B cell (primary cell): ENCODE results near the gene IVNS1ABP. TPM values are rescaled to one million over a fixed set of nuclear protein-coding genes. Genes with fewer than 3 reads are reported as not detected.

Source experiments
- ATAC-seq: fragments of 200-7000 bp; cut with Tn5 transposase; one replicate; pipeline ENCODE4 v1.10.0; 2021; ENCODE audit warnings: low read depth, mild to moderate bottlenecking, moderate number of reproducible peaks, moderate library complexity
- CTCF ChIA-PET: fragments of 350-600 bp; sonication (Branson Sonifier 250); formaldehyde crosslinking; loops from one replicate; lab custom pipeline; 2021; ENCODE audit warnings: antibody characterized with exemption, inconsistent platforms; lab: Charles Lee
- POLR2A ChIA-PET: fragments of 350-600 bp; sonication (Branson Sonifier 250); formaldehyde crosslinking; loops from one replicate; lab custom pipeline; 2021; ENCODE audit warnings: antibody characterized with exemption; lab: Charles Lee
- DNase-seq: peaks from one replicate; pipeline ENCODE4 v3.0.0; 2013
- H2AFZ ChIP-seq: 2 replicates; pipeline ENCODE4 v1.6.1; 2012; ENCODE audit warnings: mild to moderate bottlenecking, low read depth, low read length; ENCODE audit not compliant: insufficient read depth, poor library complexity, severe bottlenecking
- H3K27ac ChIP-seq, 2 donors: 1 replicate in 1 of 2; 2 replicates in 1 of 2; pipeline ENCODE4 v1.5.1; 2012 to 2013; ENCODE audit warnings: low read length in 2 of 2, mild to moderate bottlenecking in 2 of 2, moderate library complexity in 1 of 2
- H3K27me3 ChIP-seq, 4 experiments: fragments of 200-600 bp in 1 of 4; sonication (generic) in 1 of 4; replicated peaks in 1 of 4; 1 replicate in 2 of 4; 2 replicates in 2 of 4; pipeline versions ENCODE4 v1.6.1 to v1.7.0; 2013 to 2016; ENCODE audit warnings: low read length in 3 of 4, mild to moderate bottlenecking in 2 of 4, mixed read lengths in 1 of 4, moderate library complexity in 1 of 4; ENCODE audit not compliant: insufficient read depth in 4 of 4, control insufficient read depth in 3 of 4; ENCODE audit errors: control extremely low read depth in 1 of 4
- H3K36me3 ChIP-seq, 2 experiments: replicated peaks in 1 of 2; 1 replicate in 1 of 2; 2 replicates in 1 of 2; pipeline versions ENCODE4 v1.6.1 to v1.7.1; 2013; ENCODE audit warnings: low read length in 1 of 2; ENCODE audit not compliant: insufficient read depth in 2 of 2, control insufficient read depth in 1 of 2; ENCODE audit errors: control extremely low read depth in 1 of 2, extremely low read depth in 1 of 2
- H3K4me1 ChIP-seq, 2 donors: fragments of 200-600 bp in 1 of 2; sonication (generic) in 1 of 2; 1 replicate in 1 of 2; 2 replicates in 1 of 2; pipeline versions ENCODE4 v1.5.1 to v1.6.1; 2013 to 2017; ENCODE audit warnings: low read length in 2 of 2; ENCODE audit not compliant: control insufficient read depth in 2 of 2, insufficient read depth in 2 of 2
- H3K4me2 ChIP-seq: replicated peaks from 2 replicates; pipeline ENCODE3; 2012; ENCODE audit warnings: mild to moderate bottlenecking, low read depth, low read length; ENCODE audit not compliant: poor library complexity, severe bottlenecking
- H3K4me3 ChIP-seq, 5 experiments: fragments of 200-600 bp in 1 of 5; sonication (generic) in 1 of 5; 1 replicate in 3 of 5; 2 replicates in 2 of 5; pipeline versions ENCODE4 v1.5.1 to v1.7.0; 2011 to 2016; ENCODE audit warnings: low read length in 4 of 5, mild to moderate bottlenecking in 4 of 5, low read depth in 2 of 5, control low read depth in 1 of 5, moderate library complexity in 1 of 5; ENCODE audit not compliant: insufficient read depth in 1 of 5; ENCODE audit errors: control extremely low read depth in 1 of 5, extremely low read depth in 1 of 5
- H3K79me2 ChIP-seq: fragments of 200-600 bp; sonication (generic); one replicate; pipeline ENCODE4 v1.6.0; 2016; ENCODE audit warnings: low read length; ENCODE audit not compliant: control insufficient read depth, insufficient read depth
- H3K9ac ChIP-seq: fragments of 200-600 bp; sonication (generic); 2 replicates; pipeline ENCODE4 v1.6.1; 2017; ENCODE audit warnings: mild to moderate bottlenecking, low read length, moderate library complexity
- H3K9me3 ChIP-seq, 3 donors: one replicate each; pipeline versions ENCODE4 v1.6.1 to v1.7.1; 2013; ENCODE audit warnings: low read length in 2 of 3; ENCODE audit not compliant: control insufficient read depth in 2 of 3, insufficient read depth in 1 of 3; ENCODE audit errors: control extremely low read depth in 1 of 3
- H4K20me1 ChIP-seq: 2 replicates; pipeline ENCODE4 v1.6.0; 2012; ENCODE audit warnings: mild to moderate bottlenecking, low read length; ENCODE audit not compliant: insufficient read depth, control insufficient read depth, poor library complexity, severe bottlenecking
- H3K27ac Mint-ChIP-seq: one replicate; pipeline ENCODE4 v1.8.0; 2021; ENCODE audit warnings: mixed read lengths
- H3K27me3 Mint-ChIP-seq: one replicate; pipeline ENCODE4 v1.8.0; 2021; ENCODE audit warnings: mixed read lengths
- H3K4me1 Mint-ChIP-seq: one replicate; pipeline ENCODE4 v1.8.0; 2021; ENCODE audit warnings: mixed read lengths
- H3K4me3 Mint-ChIP-seq: one replicate; pipeline ENCODE4 v1.8.0; 2021; ENCODE audit warnings: mixed read lengths
- H3K9me3 Mint-ChIP-seq: one replicate; pipeline ENCODE4 v1.8.0; 2022; ENCODE audit warnings: mixed read lengths; ENCODE audit not compliant: insufficient read depth
- EZH2 ChIP-seq: IDR thresholded peaks from 2 replicates; pipeline ENCODE4 v1.6.1; 2012; ENCODE audit warnings: borderline replicate concordance, low read depth, mild to moderate bottlenecking, moderate library complexity, low read length; ENCODE audit not compliant: insufficient read depth, poor library complexity, severe bottlenecking
- WGBS: methylation state at CpG from one replicate; pipeline ENCODE4 v1.1.5; 2013; ENCODE audit warnings: missing lambda C conversion rate; ENCODE audit not compliant: insufficient coverage; 5-methylcytosine and 5-hydroxymethylcytosine counted together
- intact Hi-C: fragments of 100-400 bp; cut with micrococcal nuclease; formaldehyde crosslinking; loops from one replicate; pipeline ENCODE4 v1.10.0; 2022
- polyA plus RNA-seq: library from polyadenylated mRNA; depleted of rRNA; stranded (reverse); fragments of >200 nt; gene quantifications from 2 replicates; pipeline ENCODE4 v1.2.3, GENCODE V29; 2012
- total RNA-seq, 2 donors: library from RNA; stranded (reverse); fragments of 120-200 nt in 1 of 2; gene quantifications; 1 replicate in 1 of 2; 2 replicates in 1 of 2; pipeline versions ENCODE4 v1.2.3 to v1.2.4, GENCODE V29; 2013 to 2022
- TF ChIP-seq, protein P1 (sequence below): fragments of 200-600 bp; IDR thresholded peaks from one replicate; pipeline ENCODE4 v1.8.0; 2022; ENCODE audit warnings: antibody characterized with exemption, mild to moderate bottlenecking

IVNS1ABP gene
- total and polyA plus RNA-seq, 2 donors (not counting 1 experiment from before 2014, with no cell fraction given) = 42.9 to 87.0 TPM

DNA sequence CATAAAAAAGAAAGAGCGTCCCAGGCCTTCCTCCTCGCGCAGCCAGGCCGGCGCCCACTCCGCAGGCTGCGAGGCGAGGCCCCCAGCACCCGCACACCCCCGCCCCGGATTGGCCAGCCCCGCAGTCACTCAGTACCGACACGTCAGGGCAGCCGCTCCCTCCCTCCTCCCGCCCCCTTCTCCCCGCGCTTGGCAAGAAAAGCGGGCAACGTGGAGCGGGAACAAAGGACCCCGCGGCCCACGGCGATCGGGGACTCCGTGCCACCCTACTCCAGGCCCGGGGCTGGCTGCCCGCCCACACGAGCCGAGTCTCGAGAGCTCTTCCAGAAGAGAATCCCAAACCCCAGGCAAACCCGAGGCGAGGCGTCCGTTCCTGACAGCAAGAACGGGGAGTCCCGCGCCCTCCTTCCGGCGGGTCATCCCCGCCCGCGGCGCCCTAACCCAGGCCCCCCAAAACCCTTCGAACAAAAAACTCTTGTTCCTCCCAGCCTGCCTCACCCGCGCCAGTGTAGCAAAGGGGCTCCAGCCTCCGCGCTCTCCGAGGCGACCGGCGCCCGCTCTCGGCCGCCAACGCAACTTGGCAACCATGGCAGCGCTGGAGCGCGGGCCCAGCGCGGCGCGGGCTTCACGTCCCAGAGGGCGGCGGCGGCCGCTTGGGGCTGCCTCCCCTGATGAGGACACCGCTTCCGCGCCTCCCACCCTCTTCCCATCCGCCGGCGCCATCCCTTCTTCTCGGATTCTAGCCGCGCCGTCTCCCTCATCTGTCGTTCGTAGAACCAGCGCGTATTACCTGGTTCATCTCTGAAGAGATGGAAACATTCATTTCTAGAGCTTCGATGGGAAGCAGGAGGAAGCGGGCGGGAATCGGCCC, 645 bp downstream of the IVNS1ABP start:
- H3K27ac ChIP-seq = peak overlapping the region; percentile 95
- H3K9me3 ChIP-seq = peaks cover 0 to 4% (median 0%) of the 10 kb centered on the region in 3 donors
- peaks cover 47% of the 10 kb centered on the region for H4K20me1 ChIP-seq
- no peak for TF ChIP-seq EZH2
- TF ChIP-seq, protein P1, sequence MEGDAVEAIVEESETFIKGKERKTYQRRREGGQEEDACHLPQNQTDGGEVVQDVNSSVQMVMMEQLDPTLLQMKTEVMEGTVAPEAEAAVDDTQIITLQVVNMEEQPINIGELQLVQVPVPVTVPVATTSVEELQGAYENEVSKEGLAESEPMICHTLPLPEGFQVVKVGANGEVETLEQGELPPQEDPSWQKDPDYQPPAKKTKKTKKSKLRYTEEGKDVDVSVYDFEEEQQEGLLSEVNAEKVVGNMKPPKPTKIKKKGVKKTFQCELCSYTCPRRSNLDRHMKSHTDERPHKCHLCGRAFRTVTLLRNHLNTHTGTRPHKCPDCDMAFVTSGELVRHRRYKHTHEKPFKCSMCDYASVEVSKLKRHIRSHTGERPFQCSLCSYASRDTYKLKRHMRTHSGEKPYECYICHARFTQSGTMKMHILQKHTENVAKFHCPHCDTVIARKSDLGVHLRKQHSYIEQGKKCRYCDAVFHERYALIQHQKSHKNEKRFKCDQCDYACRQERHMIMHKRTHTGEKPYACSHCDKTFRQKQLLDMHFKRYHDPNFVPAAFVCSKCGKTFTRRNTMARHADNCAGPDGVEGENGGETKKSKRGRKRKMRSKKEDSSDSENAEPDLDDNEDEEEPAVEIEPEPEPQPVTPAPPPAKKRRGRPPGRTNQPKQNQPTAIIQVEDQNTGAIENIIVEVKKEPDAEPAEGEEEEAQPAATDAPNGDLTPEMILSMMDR = no peak
- no peaks in the 10 kb centered on the region for H3K27me3 ChIP-seq
- peak; percentile 42 for ATAC-seq
- intact Hi-C loops = loop anchor here (1.0 to 10.0 kb wide), 13 partner anchors 23 to 1724 kb away; partner anchors contain the start of genes NCF2, ODR4, RNF2 and SWT1
- peak; percentile 89 for DNase-seq
- H3K4me1 Mint-ChIP-seq = peaks cover 56% of the 10 kb centered on the region
- H3K27ac Mint-ChIP-seq = peak overlapping the region; percentile 98
- peaks cover 36 to 48% of the 10 kb centered on the region in 2 donors for H3K4me1 ChIP-seq
- H2AFZ ChIP-seq = peak overlapping the region; percentile 61
- ChIA-PET CTCF (interaction anchor here (0.7 to 5.0 kb wide), 11 partner anchors 29 to 511 kb away, joined by 3 to 50 read pairs (median 8); no protein-coding TSS in a partner anchor), POLR2A (interaction anchor here (0.6 to 2.9 kb wide), 13 partner anchors 23 to 378 kb away, joined by 3 to 11 read pairs (median 5); no protein-coding TSS in a partner anchor)
- peaks cover 55% of the 10 kb centered on the region for H3K79me2 ChIP-seq
- no peaks in the 10 kb centered on the region for H3K9me3 Mint-ChIP-seq
- peak overlapping the region; percentile 92 for H3K4me3 Mint-ChIP-seq
- peaks cover 0 to 2% of the 10 kb centered on the region in 2 experiments for H3K36me3 ChIP-seq
- H3K27me3 Mint-ChIP-seq = no peaks in the 10 kb centered on the region
- peak overlapping the region; percentile 96 for H3K4me2 ChIP-seq
- H3K4me3 ChIP-seq = peak overlapping the region; percentile 94 to 98 (median 96)
- peak overlapping the region; percentile 90 for H3K9ac ChIP-seq
- whole genome bisulfite sequencing = under 1% methylated on average over 88 of the region's 88 CpGs
